Naive thymus-derived CD4-positive, alpha-beta T cell (primary cell): ENCODE measurements around the gene PRR5L. TPM values are rescaled to one million over a fixed set of nuclear protein-coding genes. Genes with fewer than 3 reads are reported as not detected.
A peak's percentile ranks its signal among the peaks of the same experiment; 100 is the strongest.

Experiments used
- ATAC-seq: fragments of 150-1000 bp; cut with Tn5 transposase; 2 replicates; pipeline ENCODE4 v1.10.0; 2021; ENCODE audit warnings: mild to moderate bottlenecking, moderate library complexity
- CTCF ChIA-PET: fragments of 350-600 bp; sonication (Branson Sonifier 250); formaldehyde crosslinking; loops from one replicate; lab custom pipeline; 2021; ENCODE audit warnings: antibody characterized with exemption; lab: Charles Lee
- POLR2A ChIA-PET: fragments of 350-600 bp; sonication (Branson Sonifier 250); formaldehyde crosslinking; loops from one replicate; lab custom pipeline; 2021; ENCODE audit warnings: antibody characterized with exemption, inconsistent platforms; lab: Charles Lee
- DNase-seq, 9 donors: peaks; one replicate each; pipeline versions ENCODE4 v3.0.0 to v3.0.0-alpha.2; 2020 to 2022; ENCODE audit warnings: mixed read lengths in 1 of 9
- H3K27ac ChIP-seq: one replicate; pipeline ENCODE4 v1.7.0; 2013; ENCODE audit warnings: mild to moderate bottlenecking, low read depth, low read length, moderate library complexity
- H3K27me3 ChIP-seq, 2 donors: one replicate each; pipeline ENCODE4 v1.7.0; 2013; ENCODE audit warnings: low read length in 2 of 2, mild to moderate bottlenecking in 2 of 2, moderate library complexity in 2 of 2; ENCODE audit not compliant: control insufficient read depth in 2 of 2, insufficient read depth in 2 of 2
- H3K36me3 ChIP-seq, 3 experiments: 1 replicate in 2 of 3; 2 replicates in 1 of 3; pipeline ENCODE4 v1.7.0; 2013; ENCODE audit warnings: low read length in 3 of 3, mild to moderate bottlenecking in 3 of 3, moderate library complexity in 1 of 3; ENCODE audit not compliant: insufficient read depth in 3 of 3, control insufficient read depth in 2 of 3
- H3K4me1 ChIP-seq, 2 donors: one replicate each; pipeline ENCODE4 v1.7.0; 2013; ENCODE audit warnings: low read length in 2 of 2, mild to moderate bottlenecking in 2 of 2, moderate library complexity in 1 of 2; ENCODE audit not compliant: control insufficient read depth in 2 of 2, insufficient read depth in 2 of 2
- H3K4me3 ChIP-seq: 2 replicates; pipeline ENCODE4 v1.7.0; 2013; ENCODE audit warnings: mild to moderate bottlenecking, low read length
- H3K9me3 ChIP-seq, 3 experiments: 1 replicate in 2 of 3; 2 replicates in 1 of 3; pipeline ENCODE4 v1.7.0; 2013; ENCODE audit warnings: low read length in 3 of 3; ENCODE audit not compliant: control insufficient read depth in 2 of 3
- H3K27ac Mint-ChIP-seq, 9 donors: one replicate each; pipeline ENCODE4 v1.8.0; 2020 to 2022; ENCODE audit warnings: mixed read lengths in 9 of 9, mild to moderate bottlenecking in 8 of 9, moderate library complexity in 5 of 9, inconsistent platforms in 2 of 9
- H3K27me3 Mint-ChIP-seq, 5 donors: one replicate each; pipeline ENCODE4 v1.8.0; 2021 to 2022; ENCODE audit warnings: mixed read lengths in 5 of 5, mild to moderate bottlenecking in 1 of 5
- H3K36me3 Mint-ChIP-seq, 5 donors: one replicate each; pipeline ENCODE4 v1.8.0; 2020 to 2022; ENCODE audit warnings: mixed read lengths in 5 of 5, mild to moderate bottlenecking in 3 of 5, inconsistent platforms in 1 of 5
- H3K4me1 Mint-ChIP-seq, 7 donors: one replicate each; pipeline ENCODE4 v1.8.0; 2020 to 2022; ENCODE audit warnings: mixed read lengths in 7 of 7, mild to moderate bottlenecking in 3 of 7, inconsistent platforms in 1 of 7
- H3K4me3 Mint-ChIP-seq, 10 donors: one replicate each; pipeline ENCODE4 v1.8.0; 2020 to 2022; ENCODE audit warnings: mild to moderate bottlenecking in 10 of 10, mixed read lengths in 10 of 10, moderate library complexity in 6 of 10, inconsistent platforms in 2 of 10
- H3K9me3 Mint-ChIP-seq, 11 donors: one replicate each; pipeline ENCODE4 v1.8.0; 2020 to 2022; ENCODE audit warnings: mixed read lengths in 11 of 11, mild to moderate bottlenecking in 4 of 11, inconsistent platforms in 1 of 11, moderate library complexity in 1 of 11
- intact Hi-C, 2 donors: fragments of 100-400 bp; cut with micrococcal nuclease; formaldehyde crosslinking; loops; one replicate each; pipeline ENCODE4 v1.15.1; 2023
- polyA plus RNA-seq, 2 donors: library from polyadenylated mRNA; unstranded; fragments of 300-500 nt; fragmentation: Illumina TruSeq; gene quantifications; one replicate each; pipeline ENCODE4 v1.2.3, GENCODE V29; 2021
- total RNA-seq, 6 experiments: library from RNA in 5 of 6; stranded (reverse) in 5 of 6; gene quantifications; 1 replicate in 5 of 6; 2 replicates in 1 of 6; pipeline ENCODE4 v1.2.3 and lab custom pipeline; 2021 to 2026

The PRR5L gene
- total and polyA plus RNA-seq, 7 experiments from 2014 or later: 0.10 to 47.6 (median 2.6) TPM

DNA sequence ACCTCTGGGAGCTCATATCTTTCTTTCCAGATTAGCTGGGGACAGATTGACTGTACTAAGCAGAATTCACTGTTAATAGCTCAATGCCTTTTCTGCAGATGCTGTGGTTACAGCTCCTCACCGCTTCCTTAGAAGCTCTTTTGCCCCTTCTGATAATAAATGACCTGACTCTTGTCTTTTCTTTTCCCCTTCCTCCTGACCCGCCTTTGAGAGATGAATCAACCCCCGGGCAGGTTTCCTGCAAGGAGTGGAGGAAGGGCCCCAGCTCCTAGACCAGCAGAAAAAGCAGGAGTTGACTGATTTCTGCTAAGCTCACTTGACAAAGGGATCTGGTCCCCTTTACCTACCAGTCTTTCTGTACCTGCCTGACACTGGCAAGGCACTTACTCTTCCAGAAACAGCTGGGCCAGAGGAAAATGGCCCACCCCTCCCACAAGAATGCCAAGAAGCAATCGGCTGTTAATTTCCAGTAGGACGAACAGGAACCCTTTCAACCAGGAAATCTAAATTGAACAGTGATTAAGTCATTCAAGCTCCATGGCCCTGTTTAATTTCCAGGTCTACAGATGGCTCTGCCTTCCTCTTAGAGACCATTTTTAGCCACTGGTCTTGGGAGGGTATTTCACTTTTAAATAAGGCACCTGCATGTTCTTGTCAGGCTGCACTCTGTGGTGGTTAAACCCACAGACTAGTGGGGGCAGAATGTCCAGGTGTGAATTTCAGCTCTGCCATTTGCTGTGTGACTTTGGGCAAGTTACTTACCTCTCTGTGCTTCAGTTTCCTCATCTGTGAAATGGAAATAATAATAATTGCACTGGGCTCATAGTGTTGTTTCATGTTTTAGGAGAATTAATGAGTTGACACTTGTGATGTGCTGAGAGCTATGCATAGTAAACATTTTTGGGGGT lies 67.5 kb downstream of the PRR5L start:
- no peak for DNase-seq
- intact Hi-C loops: no loop called here
- no peak overlapping the region for H3K27ac Mint-ChIP-seq
- CTCF ChIA-PET: interaction anchor here (0.6 kb wide), 2 partner anchors 29 to 92 kb away, joined by 3 read pairs; no protein-coding TSS in a partner anchor
- H3K27me3 Mint-ChIP-seq: peaks cover 7 to 50% (median 41%) of the 10 kb centered on the region in 5 donors
- no peak for ATAC-seq
- H3K4me3 ChIP-seq: no peak overlapping the region
- H3K4me1 Mint-ChIP-seq: peaks cover 0 to 39% (median 13%) of the 10 kb centered on the region in 7 donors
- no peaks in the 10 kb centered on the region for H3K9me3 ChIP-seq
- no peaks in the 10 kb centered on the region for H3K36me3 Mint-ChIP-seq
- peaks cover 0 to 1% (median 0%) of the 10 kb centered on the region in 11 donors for H3K9me3 Mint-ChIP-seq
- no peak overlapping the region for H3K27ac ChIP-seq
- no peaks in the 10 kb centered on the region for H3K27me3 ChIP-seq
- H3K4me1 ChIP-seq: peaks cover 0 to 27% of the 10 kb centered on the region in 2 donors
- no peaks in the 10 kb centered on the region for H3K36me3 ChIP-seq
- no peak overlapping the region for H3K4me3 Mint-ChIP-seq
- POLR2A ChIA-PET: no interaction called here

GRCh38 chr11:36364551-36365325 lies 68.7 kb downstream of the PRR5L start:
- Histone ChIP-seq H3K36me3 (no peaks in the 10 kb centered on the region), H3K27ac (no peak overlapping the region), H3K4me3 (no peak overlapping the region), H3K27me3 (no peaks in the 10 kb centered on the region), H3K4me1 (peaks cover 0 to 23% of the 10 kb centered on the region in 2 donors), H3K9me3 (no peaks in the 10 kb centered on the region)
- intact Hi-C loops: no loop called here
- H3K9me3 Mint-ChIP-seq: peaks cover 0 to 3% (median 0%) of the 10 kb centered on the region in 11 donors
- DNase-seq (no peak), ATAC-seq (no peak)
- no peak overlapping the region for H3K4me3 Mint-ChIP-seq
- no peak overlapping the region for H3K27ac Mint-ChIP-seq
- ChIA-PET POLR2A (no interaction called here), CTCF (interaction anchor here (0.6 kb wide), 1 partner anchor 94 kb away, joined by 3 read pairs; no protein-coding TSS in a partner anchor)
- H3K27me3 Mint-ChIP-seq: peaks cover 10 to 54% (median 41%) of the 10 kb centered on the region in 5 donors
- H3K4me1 Mint-ChIP-seq: peaks cover 0 to 39% (median 13%) of the 10 kb centered on the region in 7 donors
- no peaks in the 10 kb centered on the region for H3K36me3 Mint-ChIP-seq

DNA sequence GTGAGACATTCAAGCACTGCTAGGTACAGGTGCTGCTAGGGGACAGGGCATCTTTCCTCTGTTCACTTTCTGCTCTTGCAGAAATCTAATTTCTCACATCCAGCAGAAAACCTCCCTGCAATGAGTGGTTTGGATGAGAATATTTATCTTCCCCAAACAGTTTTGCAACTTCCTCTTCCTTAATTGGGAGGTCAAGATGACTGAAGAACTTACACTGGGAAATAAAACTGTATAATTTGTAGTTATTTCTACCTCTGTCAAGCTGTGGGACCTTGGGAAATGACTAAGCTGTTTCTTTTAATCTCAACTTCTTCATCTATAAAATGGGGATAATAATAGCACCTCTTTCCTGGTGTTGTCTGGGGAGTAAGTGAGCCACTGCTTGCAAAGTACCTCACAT lies 69.8 kb downstream of the PRR5L start:
- Histone ChIP-seq H3K27me3 (no peaks in the 10 kb centered on the region), H3K4me1 (peaks cover 0 to 13% of the 10 kb centered on the region in 2 donors), H3K9me3 (no peaks in the 10 kb centered on the region), H3K27ac (no peak overlapping the region), H3K4me3 (no peak overlapping the region), H3K36me3 (no peaks in the 10 kb centered on the region)
- Mint-ChIP-seq H3K4me3 (no peak overlapping the region), H3K27me3 (peaks cover 14 to 61% (median 41%) of the 10 kb centered on the region in 5 donors), H3K36me3 (peaks cover 0 to 3% (median 0%) of the 10 kb centered on the region in 5 donors), H3K4me1 (peaks cover 0 to 27% (median 6%) of the 10 kb centered on the region in 7 donors), H3K27ac (no peak overlapping the region), H3K9me3 (peaks cover 0 to 3% (median 0%) of the 10 kb centered on the region in 11 donors)
- POLR2A ChIA-PET: interaction anchor here (0.6 kb wide), 1 partner anchor 442 kb away, joined by 3 read pairs; no protein-coding TSS in a partner anchor
- peak; percentile 37 for ATAC-seq
- intact Hi-C loops: no loop called here
- no peak for DNase-seq
- CTCF ChIA-PET: no interaction called here

DNA sequence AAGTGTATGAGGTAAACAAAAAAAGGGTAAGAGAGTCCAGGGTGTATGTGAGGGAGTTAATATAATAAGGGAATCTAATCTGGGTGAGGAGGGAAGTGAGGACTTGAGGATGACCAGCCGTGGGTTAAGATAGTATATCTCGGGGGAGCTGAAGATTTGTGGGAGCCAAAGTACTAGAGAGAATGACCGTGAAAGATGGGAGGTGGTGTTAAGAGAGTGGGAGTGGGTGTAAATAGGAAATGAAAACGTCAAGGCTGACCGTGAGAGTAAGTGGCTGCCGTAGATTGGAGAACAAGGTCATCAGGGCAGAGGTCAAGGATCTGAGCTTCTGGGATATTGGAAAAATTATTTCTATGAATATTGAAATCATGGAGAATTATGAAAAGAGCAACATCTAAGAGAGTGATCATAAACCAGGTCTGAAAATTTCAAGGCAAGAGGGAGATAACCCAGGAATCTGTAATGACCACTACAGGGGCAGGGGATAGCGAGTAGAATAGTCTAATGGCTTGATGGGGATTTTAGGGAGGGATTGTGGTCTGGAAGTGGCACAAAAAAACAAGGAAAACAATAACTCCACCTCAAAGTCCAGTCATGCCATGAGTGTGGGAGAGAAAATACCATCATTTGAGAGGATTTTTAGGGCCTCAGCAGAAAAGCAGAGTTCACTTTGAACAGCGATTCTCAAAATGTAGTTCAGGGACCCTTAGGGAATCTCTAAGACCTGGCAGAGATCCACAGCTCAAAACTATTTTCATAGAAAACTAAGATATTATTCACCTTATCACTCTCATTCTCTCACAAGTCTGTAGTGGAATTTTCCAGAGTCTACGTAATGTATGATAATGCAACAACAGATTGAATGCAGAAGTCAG lies 72.0 kb downstream of the PRR5L start:
- Histone ChIP-seq H3K36me3 (no peaks in the 10 kb centered on the region), H3K27me3 (no peaks in the 10 kb centered on the region), H3K27ac (no peak overlapping the region), H3K4me3 (no peak overlapping the region), H3K9me3 (no peaks in the 10 kb centered on the region), H3K4me1 (peaks cover 0 to 13% of the 10 kb centered on the region in 2 donors)
- Mint-ChIP-seq H3K4me3 (no peak overlapping the region), H3K9me3 (peaks cover 0 to 2% (median 0%) of the 10 kb centered on the region in 11 donors), H3K36me3 (peaks cover 0 to 3% (median 0%) of the 10 kb centered on the region in 5 donors), H3K27ac (no peak overlapping the region), H3K27me3 (peaks cover 25 to 69% (median 52%) of the 10 kb centered on the region in 5 donors), H3K4me1 (peaks cover 0 to 14% (median 0%) of the 10 kb centered on the region in 7 donors)
- CTCF ChIA-PET: no interaction called here
- ATAC-seq (no peak), DNase-seq (no peak)
- intact Hi-C loops: no loop called here
- POLR2A ChIA-PET: no interaction called here

GRCh38 chr11:36371181-36371580 lies 75.1 kb downstream of the PRR5L start:
- DNase-seq: no peak
- H3K4me3 ChIP-seq: no peak overlapping the region
- intact Hi-C loops: no loop called here
- Mint-ChIP-seq H3K9me3 (peaks cover 0 to 4% (median 0%) of the 10 kb centered on the region in 11 donors), H3K4me1 (peaks cover 0 to 18% (median 8%) of the 10 kb centered on the region in 7 donors), H3K36me3 (peaks cover 0 to 3% (median 0%) of the 10 kb centered on the region in 5 donors), H3K27me3 (peaks cover 35 to 75% (median 46%) of the 10 kb centered on the region in 5 donors), H3K4me3 (no peak overlapping the region), H3K27ac (no peak overlapping the region)
- H3K27ac ChIP-seq: no peak overlapping the region
- no peaks in the 10 kb centered on the region for H3K9me3 ChIP-seq
- POLR2A ChIA-PET: no interaction called here
- no peaks in the 10 kb centered on the region for H3K27me3 ChIP-seq
- CTCF ChIA-PET: no interaction called here
- no peak for ATAC-seq
- peaks cover 0 to 8% of the 10 kb centered on the region in 2 donors for H3K4me1 ChIP-seq
- no peaks in the 10 kb centered on the region for H3K36me3 ChIP-seq

DNA sequence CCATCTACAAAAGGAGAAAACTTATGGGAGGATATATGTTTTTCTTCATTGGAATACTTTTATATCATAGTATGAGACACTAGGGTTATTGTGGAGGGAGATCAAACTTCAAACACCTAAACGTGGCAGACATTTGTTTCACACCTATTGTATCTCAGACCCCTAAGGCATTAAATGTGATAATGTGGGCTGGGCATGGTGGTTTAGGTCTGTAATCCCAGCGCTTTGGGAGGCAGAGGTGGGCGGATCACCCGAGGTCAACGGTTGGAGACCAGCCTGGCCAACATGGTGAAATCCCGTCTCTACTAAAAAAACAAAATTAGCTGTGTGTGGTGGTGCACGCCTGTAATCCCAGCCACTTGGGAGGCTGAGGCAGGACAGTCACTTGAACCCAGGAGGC lies 75.5 kb downstream of the PRR5L start:
- DNase-seq (no peak), ATAC-seq (no peak)
- Mint-ChIP-seq H3K4me3 (no peak overlapping the region), H3K9me3 (peaks cover 0 to 4% (median 0%) of the 10 kb centered on the region in 11 donors), H3K36me3 (peaks cover 0 to 3% (median 0%) of the 10 kb centered on the region in 5 donors), H3K27me3 (peaks cover 37 to 76% (median 49%) of the 10 kb centered on the region in 5 donors), H3K27ac (no peak overlapping the region), H3K4me1 (peaks cover 0 to 19% (median 8%) of the 10 kb centered on the region in 7 donors)
- no peaks in the 10 kb centered on the region for H3K9me3 ChIP-seq
- H3K27ac ChIP-seq: no peak overlapping the region
- no peak overlapping the region for H3K4me3 ChIP-seq
- ChIA-PET POLR2A (no interaction called here), CTCF (no interaction called here)
- no peaks in the 10 kb centered on the region for H3K36me3 ChIP-seq
- H3K27me3 ChIP-seq: no peaks in the 10 kb centered on the region
- peaks cover 0 to 8% of the 10 kb centered on the region in 2 donors for H3K4me1 ChIP-seq
- intact Hi-C loops: no loop called here
